GM04504 (cell line): ENCODE data around the gene CBR3.
"Not testable (repeated sequence)": the region's sequence is repeated elsewhere in the genome, so short reads cannot be mapped to it uniquely, and the experiment has no call there.

Source experiments
- DNase-seq: peaks from one replicate; pipeline ENCODE4 v3.0.0-alpha.2; 2012; ENCODE audit warnings: low read depth

Gene CBR3

GRCh38 chr21:36134803-36135390 lies at the start of gene CBR3:
Gene CBR3, plus strand, starts transcription at chr21:36135079. Its CDS starts 114 bp downstream, at chr21:36135193.
- no peak for DNase-seq

- DNase-seq: no peak
Measured at GRCh38 chr21:36087362-36088138, 47.3 kb upstream of the CBR3 start.

- DNase-seq: no peak
Measured at GRCh38 chr21:36089946-36090345, 44.9 kb upstream of the CBR3 start.

- DNase-seq: no peak
Measured at GRCh38 chr21:36092681-36093080, 42.2 kb upstream of the CBR3 start.

GRCh38 chr21:36093512-36093911 lies 41.4 kb upstream of the CBR3 start:
- no peak for DNase-seq

- no peak for DNase-seq
Measured at GRCh38 chr21:36096398-36097290, 38.2 kb upstream of the CBR3 start.

GRCh38 chr21:36097427-36098181 lies 37.3 kb upstream of the CBR3 start:
- no peak for DNase-seq

- no peak for DNase-seq
Measured at GRCh38 chr21:36098182-36098532, 36.7 kb upstream of the CBR3 start.

GRCh38 chr21:36099000-36099399 lies 35.9 kb upstream of the CBR3 start:
- DNase-seq: no peak

- DNase-seq: not testable (repeated sequence)
Measured at GRCh38 chr21:36099695-36100211, 35.1 kb upstream of the CBR3 start.

GRCh38 chr21:36100971-36101641 lies 33.8 kb upstream of the CBR3 start:
- no peak for DNase-seq

- no peak for DNase-seq
Measured at GRCh38 chr21:36103434-36103833, 31.4 kb upstream of the CBR3 start.

- DNase-seq: no peak
Measured at GRCh38 chr21:36104317-36105300, 30.3 kb upstream of the CBR3 start.

- no peak for DNase-seq
Measured at GRCh38 chr21:36105327-36105842, 29.5 kb upstream of the CBR3 start.

- no peak for DNase-seq
Measured at GRCh38 chr21:36109868-36110267, 25.0 kb upstream of the CBR3 start.

GRCh38 chr21:36111238-36111637 lies 23.6 kb upstream of the CBR3 start:
- DNase-seq: no peak

- DNase-seq: no peak
Measured at GRCh38 chr21:36113647-36114428, 21.0 kb upstream of the CBR3 start.

- DNase-seq: no peak
Measured at GRCh38 chr21:36115138-36115730, 19.6 kb upstream of the CBR3 start.
